ENCODE measurements around the gene UNC93A.
"Not testable (repeated sequence)": the region's sequence is repeated elsewhere in the genome, so short reads cannot be mapped to it uniquely, and the experiment has no call there.

The UNC93A gene

DNA sequence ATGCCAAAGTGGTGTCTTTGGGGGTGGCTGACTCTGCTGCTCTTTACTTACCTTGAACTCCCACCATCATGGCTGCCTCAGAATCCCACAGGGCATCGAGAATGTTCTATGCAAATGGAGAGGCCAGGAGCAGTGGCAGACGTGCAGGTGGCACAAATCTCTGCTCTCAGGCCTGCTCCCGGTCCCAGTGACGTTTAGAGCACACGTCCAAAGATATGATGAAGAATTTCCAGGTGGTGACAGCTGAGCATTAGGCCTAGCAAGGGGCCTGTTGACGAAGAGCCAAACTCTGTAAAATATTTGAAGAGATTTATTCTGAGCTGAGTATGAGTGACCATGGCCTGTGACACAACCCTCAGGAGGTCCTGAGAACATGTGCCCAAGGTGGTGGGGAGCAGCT, 19.0 kb upstream of the UNC93A start:
- DNase-seq: no peak

DNA sequence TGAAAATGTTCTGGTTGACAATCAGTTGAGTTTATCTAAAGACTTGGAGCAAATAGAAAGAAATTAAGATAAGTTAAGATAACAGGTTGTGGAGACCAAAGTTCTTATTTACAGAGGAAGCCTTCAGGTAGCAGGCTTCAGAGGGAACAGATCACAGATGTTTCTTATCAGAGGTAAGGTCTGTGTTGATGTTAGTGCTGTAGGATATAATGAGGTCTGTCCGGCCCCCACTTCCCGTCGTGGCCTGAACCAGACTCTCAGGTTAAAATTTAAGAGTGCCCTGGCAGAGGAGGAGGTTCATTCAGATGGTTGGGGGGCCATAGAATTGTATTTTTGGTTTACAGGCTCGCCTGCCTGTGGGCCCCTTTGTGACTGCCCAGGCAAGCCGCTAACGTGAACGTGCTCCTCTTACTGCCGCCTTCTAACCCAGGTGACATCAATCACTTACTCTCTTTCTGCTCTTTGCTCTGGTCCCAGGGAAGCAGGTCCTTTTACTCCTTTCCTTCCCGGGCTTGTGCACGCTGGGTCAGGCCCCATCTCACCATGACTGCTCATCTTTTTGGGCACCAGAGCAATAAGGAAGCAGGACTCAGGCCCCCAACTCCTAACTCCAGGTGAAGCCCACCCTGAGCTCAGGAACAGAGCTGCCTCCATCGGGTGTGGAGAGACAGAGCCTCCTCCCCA, 18.3 kb upstream of the UNC93A start:
- no peak for DNase-seq

DNA sequence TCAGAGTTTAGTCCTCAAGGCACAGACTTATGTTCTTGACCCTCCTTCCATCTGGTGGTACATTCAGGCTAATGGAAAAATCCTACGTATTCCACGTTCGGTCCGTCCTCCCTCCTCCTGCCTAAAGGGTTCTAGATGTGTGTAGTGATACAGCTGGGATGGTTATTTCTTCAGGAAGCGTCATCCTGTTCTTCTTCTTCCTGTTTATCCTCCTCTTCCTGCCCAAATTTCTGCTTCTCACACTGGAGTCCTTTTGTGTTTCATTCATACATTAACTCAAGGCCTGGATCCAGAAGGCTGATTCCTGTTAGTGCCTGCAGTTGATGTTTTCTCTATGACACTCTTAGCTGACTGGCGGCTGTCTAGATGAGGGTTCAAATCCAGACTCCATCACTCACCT, 16.8 kb upstream of the UNC93A start:
- DNase-seq: no peak

DNA sequence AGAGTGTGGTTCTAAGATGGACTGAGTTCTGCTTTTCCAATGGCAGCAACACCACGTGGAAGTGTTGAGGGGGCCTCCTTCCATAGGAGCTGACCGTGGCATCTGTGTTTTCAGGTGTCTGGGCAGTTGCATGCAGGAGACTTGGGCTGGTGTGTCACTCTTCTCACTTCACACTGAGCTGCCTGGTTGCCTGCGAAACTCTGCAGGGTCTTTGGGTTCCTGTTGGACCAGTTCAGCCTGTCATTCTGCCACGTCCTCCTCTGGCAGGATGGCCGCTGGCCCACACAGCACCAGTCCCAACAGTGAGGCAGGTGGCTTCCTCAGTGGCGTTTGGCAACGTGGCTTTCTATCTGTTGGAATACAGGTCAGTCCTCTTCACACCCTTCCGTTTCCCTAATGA, 16.1 kb upstream of the UNC93A start:
- DNase-seq: no peak

DNA sequence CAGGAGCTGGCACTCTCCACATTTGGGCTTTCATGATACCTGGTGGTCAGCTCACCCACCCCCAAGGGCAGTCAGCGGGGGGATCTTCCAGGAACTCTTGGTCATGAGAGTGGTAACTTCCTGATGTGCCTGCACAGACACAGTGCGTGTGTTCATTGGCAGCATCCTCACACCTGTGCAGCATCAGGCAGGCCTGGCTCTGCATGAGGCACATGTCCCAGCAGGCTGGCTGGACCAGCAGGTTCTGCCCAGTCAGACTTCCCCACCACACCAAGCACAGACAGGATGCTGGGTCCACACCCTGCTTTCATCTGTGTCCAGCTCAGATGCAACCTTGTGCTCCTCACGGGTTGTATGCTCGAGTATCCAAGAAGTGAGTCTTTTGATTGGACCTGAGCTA, 15.7 kb upstream of the UNC93A start:
- DNase-seq: no peak

DNA sequence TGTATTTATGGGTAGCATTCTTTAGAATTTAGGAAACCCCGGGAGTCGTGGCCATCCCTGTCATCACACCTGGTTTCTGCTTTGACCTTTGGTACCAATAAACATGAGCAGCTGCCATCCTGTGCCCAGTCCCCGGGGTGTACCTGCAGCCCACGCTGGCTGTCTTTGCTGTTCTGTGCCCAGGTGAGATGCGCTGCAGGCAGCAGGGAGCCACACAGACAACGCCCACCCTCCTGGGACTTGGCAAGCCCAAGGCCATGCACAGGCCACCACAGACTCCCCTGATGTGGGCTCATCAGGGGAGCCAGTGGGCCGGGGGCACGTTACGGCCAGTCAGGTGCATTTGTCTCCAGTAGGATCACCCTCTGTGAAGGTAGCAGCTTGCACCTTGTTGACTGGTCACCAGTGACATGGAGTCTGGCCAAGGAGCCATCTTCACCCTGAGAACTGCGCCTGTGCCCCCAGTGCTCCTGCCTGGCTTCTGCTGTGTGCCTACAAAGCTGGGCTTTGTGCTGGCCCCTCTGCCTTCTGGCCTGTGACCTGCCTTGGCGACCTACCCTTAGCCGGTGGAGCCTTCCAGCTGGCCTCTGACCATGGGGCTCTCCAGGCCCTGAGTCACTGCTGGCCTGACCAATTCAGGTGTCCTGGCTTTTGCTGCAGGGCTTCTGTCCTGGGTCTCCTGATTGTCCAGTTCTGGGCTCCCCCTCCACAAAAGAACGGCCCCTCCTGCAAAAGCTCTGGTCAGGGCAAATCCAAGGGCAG, 14.2 kb upstream of the UNC93A start:
- no peak for DNase-seq

DNA sequence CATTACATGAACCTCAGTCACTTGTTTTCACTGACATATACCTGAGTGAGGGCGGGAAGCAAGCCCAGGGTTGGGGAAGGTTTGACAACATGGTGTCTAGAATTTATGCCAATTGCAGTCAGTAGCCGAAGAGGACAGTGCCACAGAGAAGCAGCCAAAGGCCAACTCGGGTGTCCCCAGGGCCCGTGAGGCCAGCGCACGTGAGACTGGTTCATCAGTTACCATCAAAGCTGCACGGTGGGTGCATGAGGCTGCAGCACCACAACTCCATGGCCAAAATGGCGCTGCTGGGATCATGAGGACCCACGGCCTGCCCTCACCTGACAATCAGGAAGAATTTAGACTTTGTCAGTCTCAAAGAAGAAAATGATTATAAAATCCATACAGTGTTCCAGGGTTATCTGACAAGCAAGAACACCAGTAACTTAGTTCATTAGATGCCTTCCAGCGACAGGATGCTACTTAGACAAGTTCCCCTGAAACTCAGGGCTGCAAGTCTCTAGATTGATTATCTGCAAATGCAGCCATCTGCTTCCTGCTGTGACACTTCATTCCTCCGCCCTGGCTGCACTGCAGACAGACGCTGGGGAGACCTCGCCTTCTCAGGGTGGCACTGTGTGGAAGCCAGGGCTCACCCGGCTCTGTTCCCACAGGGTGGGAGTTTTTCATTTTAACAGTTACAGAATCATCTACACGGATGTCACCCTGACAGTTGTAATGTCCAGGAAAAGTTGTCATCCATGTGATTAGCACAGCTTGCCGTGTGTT, 12.8 kb upstream of the UNC93A start:
- not testable (repeated sequence) for DNase-seq

DNA sequence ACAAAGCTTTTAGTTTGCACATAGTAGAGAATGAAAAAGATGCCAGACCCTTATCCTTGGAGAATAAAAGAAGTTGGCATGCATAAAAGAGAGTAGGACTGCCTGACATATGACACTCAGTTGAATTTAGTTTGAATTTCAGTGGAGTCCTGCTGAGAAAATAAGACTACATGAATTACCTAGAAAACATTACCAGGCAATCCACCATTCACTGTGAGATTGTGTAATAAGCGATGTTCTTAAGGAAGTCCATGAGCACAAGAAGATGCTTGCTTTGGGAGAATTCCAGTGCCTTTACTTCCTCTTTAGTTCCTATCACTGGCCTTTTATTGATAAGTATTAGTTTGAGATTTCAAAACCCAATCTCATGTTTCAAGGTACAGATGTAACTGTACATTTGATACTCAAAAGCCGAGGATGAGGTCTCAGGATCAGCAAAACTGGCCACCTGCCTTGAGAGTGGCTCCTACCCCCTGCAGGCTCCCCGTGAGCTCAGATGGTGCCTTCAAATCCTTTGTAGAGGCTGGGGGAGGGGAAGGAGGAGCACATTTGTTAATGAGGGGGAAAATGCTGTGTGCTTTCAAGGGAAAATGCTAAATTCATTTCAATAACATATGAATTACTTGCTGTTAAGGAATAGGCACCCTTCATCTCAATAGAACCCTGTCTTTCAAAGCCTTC, 11.2 kb upstream of the UNC93A start:
- DNase-seq: no peak

DNA sequence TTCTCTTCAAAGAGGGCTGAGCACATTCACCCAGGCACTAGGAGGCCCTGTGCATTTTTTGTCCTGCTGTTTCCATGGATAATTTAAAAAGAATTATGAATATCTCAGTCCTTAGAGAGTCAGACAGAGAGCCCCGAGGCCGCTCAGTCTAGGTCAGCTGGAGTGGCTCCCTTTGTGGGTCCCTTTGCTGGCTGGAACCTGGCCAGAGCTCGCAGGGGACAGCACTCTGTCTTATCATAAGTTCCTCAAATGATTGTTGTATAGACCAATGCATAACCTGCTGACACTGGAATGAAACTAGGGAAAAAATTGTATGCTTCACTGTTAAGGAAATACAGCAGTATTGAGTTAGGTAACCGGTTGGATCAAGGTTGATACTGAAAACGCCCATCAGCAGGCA, 10.6 kb upstream of the UNC93A start:
- DNase-seq: not testable (repeated sequence)

DNA sequence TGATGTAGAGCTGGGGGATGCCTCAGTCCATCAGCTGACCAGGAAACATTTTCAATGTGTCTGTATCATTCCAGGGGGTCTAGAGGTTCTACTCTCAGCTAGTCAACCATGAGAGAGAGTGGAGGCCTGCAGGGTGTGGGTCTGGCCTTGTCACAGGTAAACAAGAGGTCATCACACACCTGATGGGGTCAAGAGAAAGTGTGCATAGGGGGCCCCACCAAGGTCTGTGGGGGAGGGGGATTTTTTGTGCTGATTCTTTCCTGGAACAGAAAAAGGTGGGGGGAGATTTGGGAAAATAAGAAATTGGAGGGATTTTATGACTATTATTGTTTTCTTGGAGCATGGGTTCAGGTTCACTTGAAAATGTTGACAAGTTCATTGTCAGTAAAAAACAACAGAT, 8.9 kb upstream of the UNC93A start:
- no peak for DNase-seq

DNA sequence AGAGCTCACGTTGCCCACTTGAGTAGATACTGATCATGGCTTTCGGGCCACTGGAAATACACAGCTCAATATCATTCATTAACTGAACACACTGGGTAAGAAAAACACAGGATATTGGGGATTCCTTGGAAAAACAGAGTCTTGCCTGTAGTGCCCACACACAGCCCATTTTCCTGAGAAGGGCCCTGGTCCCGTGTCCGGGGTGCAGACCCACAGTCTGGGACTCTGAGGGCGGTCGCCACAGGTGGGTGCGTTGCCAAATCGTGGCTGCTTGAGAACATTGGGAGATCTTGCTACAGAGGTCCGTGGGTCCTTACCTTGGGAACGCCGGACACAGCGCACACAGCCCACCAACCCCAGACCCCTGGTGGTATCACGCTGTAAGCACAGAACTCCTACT, 6.5 kb upstream of the UNC93A start:
- not testable (repeated sequence) for DNase-seq

DNA sequence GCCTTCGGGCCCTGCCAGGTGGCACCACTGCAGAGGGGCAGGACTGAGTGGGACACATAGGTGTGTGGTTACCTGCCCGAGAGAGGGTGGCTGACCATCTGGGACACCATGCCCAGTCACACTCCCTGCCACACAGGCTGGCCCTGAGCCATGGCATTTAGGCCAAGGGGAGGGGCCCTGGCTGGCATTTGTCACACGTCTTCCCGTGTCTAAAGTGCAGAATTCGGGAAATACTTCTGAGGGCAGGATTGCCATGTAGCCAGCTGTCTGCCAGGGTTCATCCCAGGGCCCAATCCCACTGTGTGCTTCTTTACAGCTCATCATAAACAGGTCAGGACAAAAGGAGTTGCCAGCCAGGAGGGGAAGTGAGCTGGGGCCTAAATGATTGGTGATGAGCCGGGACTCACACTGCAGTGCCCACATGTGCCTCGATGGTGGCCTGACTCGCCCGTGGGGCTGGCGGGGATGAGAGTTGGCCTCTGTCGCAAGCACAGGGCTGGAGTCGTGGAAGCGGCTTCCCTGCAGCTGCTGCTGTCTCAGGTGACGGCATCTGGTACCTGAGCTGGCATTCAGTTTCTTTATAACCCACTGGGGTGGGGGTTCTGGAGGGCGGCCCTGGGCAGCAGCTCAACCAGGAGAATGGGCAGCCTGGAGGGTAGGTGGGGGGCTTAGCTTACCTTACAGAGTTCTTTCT, 5.9 kb upstream of the UNC93A start:
- DNase-seq: no peak

DNA sequence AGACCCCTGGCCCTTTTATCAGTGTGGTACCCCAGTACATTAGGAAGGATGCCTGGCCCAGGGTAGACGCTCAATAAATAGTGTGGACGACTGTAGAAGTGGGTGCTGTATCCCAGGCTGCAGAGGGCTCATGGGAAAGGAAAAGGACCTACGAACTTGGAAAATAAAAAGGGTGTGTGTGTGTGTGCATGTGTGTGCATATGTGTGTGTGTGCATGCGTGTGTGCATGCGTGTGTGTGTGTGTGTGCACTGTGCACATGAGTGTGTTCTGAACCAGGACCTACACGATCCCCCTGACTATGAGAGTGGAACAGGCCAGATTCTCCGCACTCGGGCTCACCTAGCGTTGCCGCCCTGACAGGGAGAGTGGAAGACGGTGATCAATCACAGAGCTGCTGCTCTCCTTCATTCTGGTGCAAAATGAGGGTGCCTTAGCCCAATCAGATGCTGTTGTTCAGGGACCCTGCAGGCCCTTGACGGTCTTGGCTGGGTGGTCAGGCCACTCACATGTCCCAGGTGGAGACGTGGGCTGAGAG, 3.5 kb upstream of the UNC93A start:
- no peak for DNase-seq

DNA sequence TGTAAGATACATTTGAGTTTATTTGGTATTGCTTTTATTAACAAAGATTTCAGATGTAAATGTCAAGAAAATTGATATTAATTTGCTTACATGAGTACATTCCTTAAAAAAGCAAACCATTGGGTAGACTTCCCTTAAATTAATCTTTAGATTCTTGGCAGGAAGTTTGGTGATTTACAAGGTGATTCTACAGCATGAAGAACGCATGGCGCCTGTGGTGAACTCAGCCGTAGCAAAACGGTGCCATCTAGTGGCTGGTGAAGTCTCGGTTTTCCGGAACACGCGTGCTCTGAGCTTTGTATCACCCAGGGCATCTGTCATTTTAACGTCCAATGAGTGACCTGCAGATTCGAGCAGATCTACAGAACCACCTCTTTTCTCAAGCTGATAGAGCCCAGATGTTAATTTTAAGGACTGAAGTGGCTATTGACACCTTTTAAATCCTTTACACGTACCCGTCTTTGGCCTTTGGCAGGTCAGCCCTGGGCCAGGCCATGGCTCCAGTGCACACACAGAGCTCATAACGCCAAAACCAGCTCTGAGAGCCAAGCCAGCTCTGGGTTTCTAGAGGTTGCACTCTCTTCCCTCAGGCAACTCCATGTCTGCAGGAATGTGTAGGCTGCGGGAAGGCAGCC, 2.4 kb upstream of the UNC93A start:
- DNase-seq: not testable (repeated sequence)

DNA sequence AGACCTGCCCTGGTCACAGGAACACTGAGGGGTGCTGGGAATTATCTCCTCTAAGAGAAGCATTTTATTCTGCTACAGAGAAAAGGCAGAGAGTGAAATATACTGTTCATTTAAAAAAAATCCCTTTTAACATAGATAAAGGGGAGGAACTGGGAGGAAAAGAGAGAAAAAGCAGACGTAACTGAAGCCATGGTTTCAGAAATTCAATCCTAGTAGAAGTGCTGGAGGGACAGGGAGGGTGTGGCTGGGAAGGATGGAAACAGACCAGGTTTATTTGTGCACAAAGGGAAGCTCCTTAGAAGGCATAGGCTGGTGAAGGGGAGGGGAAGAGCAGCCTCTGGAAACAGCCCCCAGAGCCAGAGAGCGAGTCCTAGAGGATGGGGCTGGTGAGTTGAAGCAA, 1.8 kb upstream of the UNC93A start:
- DNase-seq: not testable (repeated sequence)

DNA sequence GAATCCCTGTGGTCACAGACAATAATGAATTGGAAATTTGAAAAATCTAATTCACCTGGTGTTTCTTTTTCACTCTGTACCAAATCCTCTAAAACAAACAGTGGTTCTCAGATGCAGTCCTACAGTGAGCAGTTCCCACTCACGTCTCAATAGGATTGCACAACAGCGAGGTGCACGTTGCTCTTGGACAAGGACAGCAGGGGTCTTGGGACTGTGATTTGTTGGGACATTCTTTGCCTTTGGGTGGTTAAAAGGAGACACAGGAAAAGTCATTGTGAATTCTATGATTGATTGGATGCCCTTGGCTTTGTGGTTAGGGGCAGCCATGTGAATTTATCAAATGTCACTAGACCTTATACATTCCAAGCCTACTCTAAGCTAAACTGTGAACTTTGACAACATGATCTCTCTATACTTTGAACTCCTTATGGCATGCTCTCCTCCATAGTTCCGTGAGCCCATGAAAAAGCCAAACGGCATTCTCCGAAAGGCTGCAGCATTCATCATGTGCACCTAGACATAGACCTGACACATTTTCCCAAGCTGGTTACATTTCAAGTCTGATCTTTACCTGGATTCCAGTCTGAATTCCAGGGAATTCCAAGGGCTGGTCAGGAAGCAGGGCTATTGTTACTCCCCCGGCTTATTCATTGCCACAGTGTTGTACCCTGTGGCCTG, 647 bp downstream of the UNC93A start:
- DNase-seq: no peak

DNA sequence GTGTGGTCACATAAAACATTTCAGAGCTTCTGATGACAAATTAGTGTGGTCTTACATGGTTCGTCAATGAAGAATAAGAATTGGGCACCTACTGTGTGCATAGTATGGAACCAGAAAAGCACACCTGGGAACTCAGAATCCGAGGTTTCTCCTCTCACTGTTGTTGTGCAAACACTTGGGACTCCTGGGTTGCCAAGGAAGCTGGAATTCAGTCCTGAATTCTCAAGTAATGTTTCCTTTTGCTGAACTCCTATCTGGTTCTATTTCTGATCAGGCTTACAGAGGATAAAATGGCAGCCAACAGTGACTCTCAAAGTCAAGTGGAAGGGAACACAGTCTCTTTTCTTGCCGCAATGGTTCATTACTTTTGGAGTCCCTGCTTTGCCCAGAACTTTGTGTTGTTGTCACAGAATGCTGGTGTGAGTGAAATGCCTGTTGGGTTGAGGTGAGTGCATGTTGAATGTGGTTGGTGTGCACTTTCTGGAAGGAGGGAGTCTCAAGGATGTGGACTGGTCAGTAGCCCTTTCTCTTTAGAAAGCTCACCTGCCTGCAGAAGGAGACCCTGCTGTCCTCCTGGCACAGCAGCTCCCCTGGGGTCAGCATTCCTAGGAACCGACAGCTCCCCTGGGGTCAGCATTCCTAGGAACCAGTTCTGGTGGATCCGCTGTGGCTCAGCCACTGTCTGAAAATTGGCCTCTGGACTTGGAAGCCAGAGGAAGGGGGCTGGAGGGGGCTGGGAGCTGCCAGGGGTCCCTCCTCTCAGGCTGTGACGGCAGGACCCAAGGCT, 1.4 kb downstream of the UNC93A start:
- no peak for DNase-seq

DNA sequence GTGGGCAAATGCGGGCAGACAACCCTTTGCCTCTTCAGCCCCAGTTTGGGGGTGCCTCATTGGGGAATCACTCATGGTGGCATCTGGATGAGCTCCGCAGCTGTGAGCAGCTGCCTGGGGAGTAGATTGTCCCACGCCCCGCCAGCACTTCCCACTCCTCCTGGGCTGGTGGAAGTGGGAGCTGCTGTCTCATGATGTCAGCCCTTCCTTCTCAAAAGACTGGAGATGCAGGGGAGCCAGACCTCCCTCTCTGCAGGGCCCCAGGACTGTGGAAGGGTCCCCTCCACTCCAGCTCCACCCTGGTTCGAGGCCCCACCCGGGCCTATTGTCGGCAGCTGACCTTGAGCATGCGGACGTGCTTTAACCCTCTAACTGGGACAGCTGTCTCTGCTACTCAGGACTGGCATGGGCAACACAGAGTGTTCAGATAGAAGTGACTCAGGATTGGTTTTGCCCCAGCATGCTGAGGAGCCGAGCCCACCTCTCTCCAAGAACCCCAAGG, 2.0 kb downstream of the UNC93A start:
- no peak for DNase-seq

DNA sequence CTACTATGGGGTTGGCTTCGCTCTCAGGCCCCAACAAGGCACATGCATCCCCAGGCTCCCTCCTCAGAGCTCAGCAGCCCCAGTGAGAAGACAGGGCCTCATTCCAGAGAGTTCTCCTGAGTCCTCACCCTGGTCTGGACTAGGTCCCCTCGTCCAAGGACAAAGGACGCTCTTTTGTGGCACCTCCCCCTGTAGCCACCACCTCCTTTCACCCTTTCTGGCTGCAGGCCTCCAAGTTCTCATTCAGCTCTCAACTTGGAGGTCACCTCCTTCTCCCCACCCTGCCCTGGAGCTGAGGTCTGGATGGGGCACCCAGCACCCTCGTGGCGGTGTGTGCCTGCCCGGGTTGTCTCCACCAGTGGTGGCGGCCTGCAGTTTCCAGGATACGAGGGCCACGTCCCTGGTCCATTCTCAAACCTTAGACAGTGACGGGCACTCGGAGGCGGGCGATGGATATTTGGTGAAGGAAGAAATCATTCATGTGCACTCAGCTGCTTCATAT, 2.5 kb downstream of the UNC93A start:
- DNase-seq: no peak

DNA sequence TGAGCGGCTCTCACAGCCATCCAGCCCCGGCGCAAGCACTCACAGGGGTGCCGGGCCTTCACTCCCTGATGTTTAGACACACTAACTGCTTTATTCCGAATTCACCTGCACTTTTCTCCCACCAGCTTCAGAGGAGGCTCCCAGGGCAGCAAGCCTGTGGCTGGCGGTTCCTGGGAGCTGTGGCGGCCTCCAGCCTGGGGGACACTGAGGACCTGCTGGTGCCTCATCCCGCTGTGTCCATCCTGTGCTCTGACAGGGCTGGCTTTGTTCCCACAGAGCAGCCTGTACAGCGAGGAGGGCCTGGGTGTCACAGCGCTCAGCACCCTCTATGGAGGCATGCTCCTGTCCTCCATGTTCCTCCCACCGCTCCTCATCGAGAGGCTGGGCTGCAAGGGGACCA, 3.1 kb downstream of the UNC93A start:
- DNase-seq: no peak
